Duodenal mucosa (tissue), 2 donors: ENCODE data around the gene TJP2.

ENCODE experiments used
- H3K27ac ChIP-seq: one replicate; pipeline ENCODE4 v1.7.0; 2013; ENCODE audit warnings: low read depth, low read length
- H3K27me3 ChIP-seq, 2 donors: one replicate each; pipeline ENCODE4 v1.7.0; 2013; ENCODE audit warnings: low read length in 2 of 2, control low read depth in 1 of 2; ENCODE audit not compliant: insufficient read depth in 2 of 2, control insufficient read depth in 1 of 2
- H3K36me3 ChIP-seq, 2 donors: one replicate each; pipeline ENCODE4 v1.7.0; 2013; ENCODE audit warnings: low read length in 2 of 2, control low read depth in 1 of 2; ENCODE audit not compliant: insufficient read depth in 2 of 2, control insufficient read depth in 1 of 2
- H3K4me1 ChIP-seq, 2 donors: one replicate each; pipeline ENCODE4 v1.7.0; 2013; ENCODE audit warnings: low read length in 2 of 2, control low read depth in 1 of 2; ENCODE audit not compliant: insufficient read depth in 2 of 2, control insufficient read depth in 1 of 2
- H3K4me3 ChIP-seq, 2 donors: one replicate each; pipeline ENCODE4 v1.7.0; 2013; ENCODE audit warnings: low read length in 2 of 2, low read depth in 1 of 2
- H3K9ac ChIP-seq, 2 donors: one replicate each; pipeline ENCODE4 v1.7.0; 2013; ENCODE audit warnings: low read length in 2 of 2, low read depth in 1 of 2
- H3K9me3 ChIP-seq, 2 donors: one replicate each; pipeline ENCODE4 v1.7.0; 2013; ENCODE audit warnings: low read length in 2 of 2, control low read depth in 1 of 2; ENCODE audit not compliant: control insufficient read depth in 1 of 2

Gene TJP2

GRCh38 chr9:69261636-69262035 lies 87.6 kb downstream of the TJP2 start:
- Histone ChIP-seq H3K27ac (no peak overlapping the region), H3K27me3 (no peaks in the 10 kb centered on the region), H3K9me3 (no peaks in the 10 kb centered on the region), H3K9ac (no peak overlapping the region), H3K4me3 (no peak overlapping the region), H3K4me1 (no peaks in the 10 kb centered on the region), H3K36me3 (no peaks in the 10 kb centered on the region)

GRCh38 chr9:69264526-69264925 lies 90.4 kb downstream of the TJP2 start:
- H3K9ac ChIP-seq: no peak overlapping the region
- H3K36me3 ChIP-seq: no peaks in the 10 kb centered on the region
- H3K27me3 ChIP-seq: no peaks in the 10 kb centered on the region
- H3K4me3 ChIP-seq: no peak overlapping the region
- no peaks in the 10 kb centered on the region for H3K9me3 ChIP-seq
- H3K4me1 ChIP-seq: no peaks in the 10 kb centered on the region
- no peak overlapping the region for H3K27ac ChIP-seq

- H3K27ac ChIP-seq: no peak overlapping the region
- no peaks in the 10 kb centered on the region for H3K9me3 ChIP-seq
- no peak overlapping the region for H3K9ac ChIP-seq
- no peaks in the 10 kb centered on the region for H3K36me3 ChIP-seq
- no peaks in the 10 kb centered on the region for H3K27me3 ChIP-seq
- H3K4me3 ChIP-seq: no peak overlapping the region
- H3K4me1 ChIP-seq: no peaks in the 10 kb centered on the region
Observed at GRCh38 chr9:69265891-69266290, 91.8 kb downstream of the TJP2 start.

GRCh38 chr9:69272212-69272611 lies 98.1 kb downstream of the TJP2 start:
- Histone ChIP-seq H3K36me3 (no peaks in the 10 kb centered on the region), H3K27ac (no peak overlapping the region), H3K4me3 (no peak overlapping the region)

GRCh38 chr9:69273161-69273560 lies 99.1 kb downstream of the TJP2 start:
- Histone ChIP-seq H3K9ac (no peak overlapping the region), H3K9me3 (no peaks in the 10 kb centered on the region), H3K27me3 (no peaks in the 10 kb centered on the region), H3K4me1 (no peaks in the 10 kb centered on the region), H3K36me3 (no peaks in the 10 kb centered on the region), H3K4me3 (no peak overlapping the region), H3K27ac (no peak overlapping the region)

More at GRCh38 chr9:69272212-69272611, 98.1 kb downstream of the TJP2 start:
- no peaks in the 10 kb centered on the region for H3K9me3 ChIP-seq
- no peaks in the 10 kb centered on the region for H3K4me1 ChIP-seq
- no peak overlapping the region for H3K9ac ChIP-seq
- H3K27me3 ChIP-seq: no peaks in the 10 kb centered on the region

- no peaks in the 10 kb centered on the region for H3K4me1 ChIP-seq
- H3K9me3 ChIP-seq: no peaks in the 10 kb centered on the region
- no peak overlapping the region for H3K4me3 ChIP-seq
- no peaks in the 10 kb centered on the region for H3K27me3 ChIP-seq
- no peaks in the 10 kb centered on the region for H3K36me3 ChIP-seq
- no peak overlapping the region for H3K9ac ChIP-seq
- H3K27ac ChIP-seq: no peak overlapping the region
Observed at GRCh38 chr9:69276775-69277174, 102.7 kb downstream of the TJP2 start.

- Histone ChIP-seq H3K4me3 (no peak overlapping the region), H3K9ac (no peak overlapping the region), H3K27me3 (no peaks in the 10 kb centered on the region), H3K36me3 (no peaks in the 10 kb centered on the region), H3K27ac (no peak overlapping the region), H3K9me3 (no peaks in the 10 kb centered on the region), H3K4me1 (no peaks in the 10 kb centered on the region)
Observed at GRCh38 chr9:69279084-69279731, 105.1 kb downstream of the TJP2 start.

GRCh38 chr9:69279733-69280132 lies 105.7 kb downstream of the TJP2 start:
- Histone ChIP-seq H3K9me3 (no peaks in the 10 kb centered on the region), H3K4me1 (no peaks in the 10 kb centered on the region), H3K36me3 (no peaks in the 10 kb centered on the region), H3K9ac (no peak overlapping the region), H3K27me3 (no peaks in the 10 kb centered on the region), H3K4me3 (no peak overlapping the region), H3K27ac (no peak overlapping the region)

- Histone ChIP-seq H3K9ac (no peak overlapping the region), H3K4me1 (no peaks in the 10 kb centered on the region), H3K36me3 (no peaks in the 10 kb centered on the region), H3K27me3 (no peaks in the 10 kb centered on the region), H3K4me3 (no peak overlapping the region), H3K9me3 (no peaks in the 10 kb centered on the region), H3K27ac (no peak overlapping the region)
Observed at GRCh38 chr9:69283003-69283402, 108.9 kb downstream of the TJP2 start.

- no peak overlapping the region for H3K9ac ChIP-seq
- H3K9me3 ChIP-seq: no peaks in the 10 kb centered on the region
- H3K4me3 ChIP-seq: no peak overlapping the region
- no peaks in the 10 kb centered on the region for H3K27me3 ChIP-seq
- no peak overlapping the region for H3K27ac ChIP-seq
- no peaks in the 10 kb centered on the region for H3K36me3 ChIP-seq
- no peaks in the 10 kb centered on the region for H3K4me1 ChIP-seq
Observed at GRCh38 chr9:69292078-69292477, 118.0 kb downstream of the TJP2 start.

- H3K36me3 ChIP-seq: no peaks in the 10 kb centered on the region
- H3K9ac ChIP-seq: no peak overlapping the region
- no peak overlapping the region for H3K27ac ChIP-seq
- H3K9me3 ChIP-seq: no peaks in the 10 kb centered on the region
- H3K4me3 ChIP-seq: no peak overlapping the region
- H3K4me1 ChIP-seq: no peaks in the 10 kb centered on the region
- no peaks in the 10 kb centered on the region for H3K27me3 ChIP-seq
Observed at GRCh38 chr9:69293156-69293555, 119.1 kb downstream of the TJP2 start.
